Mesodermal cell (in vitro differentiated cells): ENCODE results near the gene PPFIA4.

Source experiments
- H3K27ac ChIP-seq: 2 replicates; pipeline ENCODE4 v1.7.0; 2013; ENCODE audit warnings: mild to moderate bottlenecking, low read depth, low read length, moderate library complexity; ENCODE audit not compliant: severe bottlenecking
- H3K36me3 ChIP-seq: 2 replicates; pipeline ENCODE4 v1.7.1; 2013; ENCODE audit warnings: mild to moderate bottlenecking, low read length, moderate library complexity; ENCODE audit not compliant: control insufficient read depth, insufficient read depth
- H3K4me1 ChIP-seq: one replicate; pipeline ENCODE4 v1.7.1; 2013; ENCODE audit warnings: mild to moderate bottlenecking, low read length; ENCODE audit not compliant: insufficient read depth, control insufficient read depth, poor library complexity, severe bottlenecking
- H3K4me3 ChIP-seq: 2 replicates; pipeline ENCODE4 v1.7.0; 2013; ENCODE audit warnings: low read length, control low read depth, mild to moderate bottlenecking; ENCODE audit not compliant: insufficient read depth, poor library complexity, severe bottlenecking; ENCODE audit errors: extremely low read depth
- H3K9me3 ChIP-seq: 2 replicates; pipeline ENCODE4 v1.7.1; 2013; ENCODE audit warnings: mild to moderate bottlenecking, low read length, moderate library complexity; ENCODE audit not compliant: control insufficient read depth
- WGBS, 2 experiments: methylation state at CpG; one replicate each; pipeline ENCODE4 v1.1.5; 2013; ENCODE audit warnings: missing lambda C conversion rate in 2 of 2; ENCODE audit not compliant: insufficient coverage in 2 of 2; 5-methylcytosine and 5-hydroxymethylcytosine counted together

Gene PPFIA4

GRCh38 chr1:203104789-203105390 is 78.6 kb downstream of the PPFIA4 start:
- no peak overlapping the region for H3K4me3 ChIP-seq
- H3K4me1 ChIP-seq, result no peaks in the 10 kb centered on the region
- no peak overlapping the region for H3K27ac ChIP-seq
- H3K9me3 ChIP-seq, result no peaks in the 10 kb centered on the region
- no peaks in the 10 kb centered on the region for H3K36me3 ChIP-seq

- H3K27ac ChIP-seq, result no peak overlapping the region
- H3K36me3 ChIP-seq, result no peaks in the 10 kb centered on the region
- no peak overlapping the region for H3K4me3 ChIP-seq
- no peaks in the 10 kb centered on the region for H3K9me3 ChIP-seq
- H3K4me1 ChIP-seq, result no peaks in the 10 kb centered on the region
- WGBS, 2 experiments, result 95% methylated on average over 2 of the region's 2 CpGs
Measured at GRCh38 chr1:203112475-203112874, 86.2 kb downstream of the PPFIA4 start.

GRCh38 chr1:203113308-203113707 is 87.0 kb downstream of the PPFIA4 start:
- 84 to 89% methylated on average over 3 to 4 of the region's 4 CpGs for WGBS, 2 experiments
- H3K9me3 ChIP-seq, result no peaks in the 10 kb centered on the region
- no peak overlapping the region for H3K27ac ChIP-seq
- no peak overlapping the region for H3K4me3 ChIP-seq
- H3K4me1 ChIP-seq, result no peaks in the 10 kb centered on the region
- H3K36me3 ChIP-seq, result no peaks in the 10 kb centered on the region

- WGBS, 2 experiments, result 76 to 77% methylated on average over 5 to 6 of the region's 7 CpGs
- no peaks in the 10 kb centered on the region for H3K9me3 ChIP-seq
- H3K27ac ChIP-seq, result no peak overlapping the region
- H3K4me3 ChIP-seq, result no peak overlapping the region
- H3K36me3 ChIP-seq, result no peaks in the 10 kb centered on the region
- no peaks in the 10 kb centered on the region for H3K4me1 ChIP-seq
Measured at GRCh38 chr1:203114202-203114601, 87.9 kb downstream of the PPFIA4 start.

- Histone ChIP-seq H3K4me3 (no peak overlapping the region), H3K4me1 (peaks cover 8% of the 10 kb centered on the region), H3K9me3 (no peaks in the 10 kb centered on the region), H3K36me3 (no peaks in the 10 kb centered on the region), H3K27ac (no peak overlapping the region)
- 76 to 83% methylated on average over 5 to 6 of the region's 10 CpGs for WGBS, 2 experiments
Measured at GRCh38 chr1:203116091-203116820, 90.0 kb downstream of the PPFIA4 start.

GRCh38 chr1:203117611-203118575 is 91.6 kb downstream of the PPFIA4 start:
- 33 to 51% methylated on average over 20 of the region's 35 CpGs for WGBS, 2 experiments
- Histone ChIP-seq H3K27ac (no peak overlapping the region), H3K4me3 (no peak overlapping the region), H3K36me3 (no peaks in the 10 kb centered on the region), H3K9me3 (no peaks in the 10 kb centered on the region), H3K4me1 (peaks cover 10% of the 10 kb centered on the region)

- WGBS, 2 experiments, result 92 to 95% methylated on average over 2 to 5 of the region's 7 CpGs
- peaks cover 16% of the 10 kb centered on the region for H3K4me1 ChIP-seq
Measured at GRCh38 chr1:203120325-203121153, 94.2 kb downstream of the PPFIA4 start.

GRCh38 chr1:203121186-203122015 is 95.1 kb downstream of the PPFIA4 start:
- WGBS, 2 experiments, result 88 to 93% methylated on average over 10 to 11 of the region's 11 CpGs
- H3K4me3 ChIP-seq, result no peak overlapping the region
- H3K9me3 ChIP-seq, result no peaks in the 10 kb centered on the region

More at GRCh38 chr1:203120325-203121153, 94.2 kb downstream of the PPFIA4 start:
- Histone ChIP-seq H3K36me3 (no peaks in the 10 kb centered on the region), H3K27ac (no peak overlapping the region), H3K9me3 (no peaks in the 10 kb centered on the region), H3K4me3 (no peak overlapping the region)

GRCh38 chr1:203122159-203122558 is 95.9 kb downstream of the PPFIA4 start:
- no peak overlapping the region for H3K27ac ChIP-seq
- WGBS, 2 experiments, result 90 to 93% methylated on average over 2 of the region's 2 CpGs
- H3K36me3 ChIP-seq, result no peaks in the 10 kb centered on the region

More at GRCh38 chr1:203121186-203122015, 95.1 kb downstream of the PPFIA4 start:
- no peak overlapping the region for H3K27ac ChIP-seq
- no peaks in the 10 kb centered on the region for H3K36me3 ChIP-seq
- H3K4me1 ChIP-seq, result peaks cover 24% of the 10 kb centered on the region

More at GRCh38 chr1:203122159-203122558, 95.9 kb downstream of the PPFIA4 start:
- peaks cover 32% of the 10 kb centered on the region for H3K4me1 ChIP-seq
- H3K9me3 ChIP-seq, result no peaks in the 10 kb centered on the region
- H3K4me3 ChIP-seq, result no peak overlapping the region
